TTC549 (cell line): ENCODE data around the gene WIF1.
A peak's percentile ranks its signal among the peaks of the same experiment; 100 is the strongest.

ENCODE experiments used
- FAIRE-seq: peaks from 2 replicates; lab custom pipeline; 2012; peaks lifted over from hg19 to GRCh38; lab: Jason Lieb, UNC

WIF1 gene

GRCh38 chr12:65121049-65121955, at the start of gene WIF1:
Gene WIF1 (minus strand): TSS chr12:65121305. CDS start chr12:65121191, 114 bp downstream.
- no peak for FAIRE-seq

GRCh38 chr12:65170209-65170881, 49.2 kb upstream of the WIF1 start:
- no peak for FAIRE-seq

- FAIRE-seq: no peak
Observed at GRCh38 chr12:65169320-65170208, 48.5 kb upstream of the WIF1 start, which contains the start of gene LEMD3. Gene LEMD3 (plus strand): TSS chr12:65169583. CDS start chr12:65169597, 14 bp downstream.

GRCh38 chr12:65168681-65169319, 47.7 kb upstream of the WIF1 start:
- no peak for FAIRE-seq

GRCh38 chr12:65164774-65165173, 43.7 kb upstream of the WIF1 start:
- FAIRE-seq: no peak

GRCh38 chr12:65164244-65164643, 43.1 kb upstream of the WIF1 start:
- no peak for FAIRE-seq

- FAIRE-seq: no peak
Observed at GRCh38 chr12:65162609-65163008, 41.5 kb upstream of the WIF1 start.

- no peak for FAIRE-seq
Observed at GRCh38 chr12:65157091-65157490, 36.0 kb upstream of the WIF1 start.

- FAIRE-seq: no peak
Observed at GRCh38 chr12:65156366-65156841, 35.3 kb upstream of the WIF1 start.

GRCh38 chr12:65155784-65156183, 34.7 kb upstream of the WIF1 start:
- no peak for FAIRE-seq

- no peak for FAIRE-seq
Observed at GRCh38 chr12:65152596-65152995, 31.5 kb upstream of the WIF1 start.

GRCh38 chr12:65152012-65152411, 30.9 kb upstream of the WIF1 start:
- FAIRE-seq: no peak

GRCh38 chr12:65147312-65147905, 26.3 kb upstream of the WIF1 start:
- FAIRE-seq: no peak

GRCh38 chr12:65140738-65141137, 19.6 kb upstream of the WIF1 start:
- no peak for FAIRE-seq

GRCh38 chr12:65139389-65139788, 18.3 kb upstream of the WIF1 start:
- FAIRE-seq: no peak

GRCh38 chr12:65133879-65134278, 12.8 kb upstream of the WIF1 start:
- no peak for FAIRE-seq

GRCh38 chr12:65126482-65126881, 5.4 kb upstream of the WIF1 start:
- no peak for FAIRE-seq

GRCh38 chr12:65125975-65126374, 4.9 kb upstream of the WIF1 start:
- FAIRE-seq: no peak

GRCh38 chr12:65125247-65125646, 4.1 kb upstream of the WIF1 start:
- FAIRE-seq: no peak

- peak; percentile 89 for FAIRE-seq
Observed at GRCh38 chr12:65123435-65124063, 2.4 kb upstream of the WIF1 start.

GRCh38 chr12:65122703-65123102, 1.6 kb upstream of the WIF1 start:
- FAIRE-seq: no peak
